Measurements from ENCODE around the gene BCKDK. TPM values are rescaled to one million over a fixed set of nuclear protein-coding genes. Genes with fewer than 3 reads are reported as not detected.

Gene BCKDK
- total and polyA plus RNA-seq, 2 of the 8 experiments (the other 6 are each of a cell fraction or from before 2014, with no cell fraction given): 49.6 to 77.1 TPM

DNA sequence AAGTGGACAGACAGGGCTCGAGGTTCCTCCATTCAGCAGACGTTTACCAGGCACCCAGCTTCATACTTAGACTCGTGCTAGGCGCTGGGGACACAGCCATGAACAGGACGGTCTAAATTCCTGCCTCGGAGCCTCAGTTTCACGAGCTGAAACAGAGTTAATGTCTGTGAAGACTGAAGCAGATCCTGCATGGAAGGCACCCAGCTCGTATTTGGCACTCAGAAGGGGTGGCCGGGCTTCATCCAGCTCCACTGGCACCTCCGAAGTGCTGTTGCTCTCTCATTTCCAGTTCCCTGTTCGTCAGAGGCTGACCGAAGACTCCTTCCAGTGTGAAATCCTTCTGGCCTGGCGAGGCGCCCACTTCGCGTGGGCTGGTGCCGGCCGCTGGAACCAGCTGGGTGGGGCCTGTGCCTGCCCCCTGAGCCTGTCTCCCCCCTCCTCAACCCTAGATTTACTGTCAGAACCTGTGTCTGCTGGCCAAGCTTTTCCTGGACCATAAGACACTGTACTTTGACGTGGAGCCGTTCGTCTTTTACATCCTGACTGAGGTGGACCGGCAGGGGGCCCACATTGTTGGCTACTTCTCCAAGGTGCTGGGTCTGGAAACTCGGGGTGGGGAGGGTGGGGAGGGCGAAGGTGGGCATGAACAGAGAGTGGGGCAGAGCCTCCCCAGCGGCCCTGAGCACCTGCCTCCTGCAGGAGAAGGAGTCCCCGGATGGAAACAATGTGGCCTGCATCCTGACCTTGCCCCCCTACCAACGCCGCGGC is 21.6 kb downstream of the BCKDK start:
- DNase-seq (ENCODE audit: low read depth in 1 of 2, low spot score in 2 of 2): no peak
- no peak for TF ChIP-seq EP300 (IDR thresholded peaks at IDR 0.05; ENCODE audit: borderline replicate concordance in 1 of 2, low read depth in 2 of 2, low read length in 2 of 2)
- TF ChIP-seq ZNF274 (IDR thresholded peaks at IDR 0.05; ENCODE audit: borderline replicate concordance, extremely low read depth, low read length): no peak
- TF ChIP-seq BCL11A (IDR thresholded peaks at IDR 0.05; ENCODE audit: low read depth in 2 of 2, low read length in 2 of 2): no peak
- TF ChIP-seq TBP (IDR thresholded peaks at IDR 0.05; ENCODE audit: low read depth, low read length): no peak
- TF ChIP-seq PHF8 (conservative IDR thresholded peaks at IDR 0.05; ENCODE audit: low read depth, low read length): no peak
- no peak for TF ChIP-seq SIRT6 (IDR thresholded peaks at IDR 0.05; ENCODE audit: low read length)
- TF ChIP-seq, protein P1, sequence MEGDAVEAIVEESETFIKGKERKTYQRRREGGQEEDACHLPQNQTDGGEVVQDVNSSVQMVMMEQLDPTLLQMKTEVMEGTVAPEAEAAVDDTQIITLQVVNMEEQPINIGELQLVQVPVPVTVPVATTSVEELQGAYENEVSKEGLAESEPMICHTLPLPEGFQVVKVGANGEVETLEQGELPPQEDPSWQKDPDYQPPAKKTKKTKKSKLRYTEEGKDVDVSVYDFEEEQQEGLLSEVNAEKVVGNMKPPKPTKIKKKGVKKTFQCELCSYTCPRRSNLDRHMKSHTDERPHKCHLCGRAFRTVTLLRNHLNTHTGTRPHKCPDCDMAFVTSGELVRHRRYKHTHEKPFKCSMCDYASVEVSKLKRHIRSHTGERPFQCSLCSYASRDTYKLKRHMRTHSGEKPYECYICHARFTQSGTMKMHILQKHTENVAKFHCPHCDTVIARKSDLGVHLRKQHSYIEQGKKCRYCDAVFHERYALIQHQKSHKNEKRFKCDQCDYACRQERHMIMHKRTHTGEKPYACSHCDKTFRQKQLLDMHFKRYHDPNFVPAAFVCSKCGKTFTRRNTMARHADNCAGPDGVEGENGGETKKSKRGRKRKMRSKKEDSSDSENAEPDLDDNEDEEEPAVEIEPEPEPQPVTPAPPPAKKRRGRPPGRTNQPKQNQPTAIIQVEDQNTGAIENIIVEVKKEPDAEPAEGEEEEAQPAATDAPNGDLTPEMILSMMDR (IDR thresholded peaks at IDR 0.05; ENCODE audit: control extremely low read depth in 1 of 3, insufficient read depth in 1 of 3, low read depth in 1 of 3, low read length in 3 of 3): no peak
- no peak for TF ChIP-seq BRCA1 (IDR thresholded peaks at IDR 0.05; ENCODE audit: low read depth, low read length)
- TF ChIP-seq SP1 (IDR thresholded peaks at IDR 0.05; ENCODE audit: low read depth, low read length): no peak

More for the DNA sequence above, 21.6 kb downstream of the BCKDK start:
- H2AK5ac ChIP-seq (ENCODE audit: low read depth, low read length): no peak overlapping the region
- ChIA-PET CTCF (ENCODE audit: partially characterized antibody) (interaction anchor here (1.7 kb wide), 1 partner anchor 13 kb away, joined by 6 read pairs; no protein-coding TSS in a partner anchor), POLR2A (ENCODE audit: partially characterized antibody) (interaction anchor here (0.6 to 34.9 kb wide), 8 partner anchors 7 to 58 kb away, joined by 3 to 713 read pairs (median 6); partner anchors contain the start of genes BCKDK, FUS, KAT8 and PRSS36)
- H2BK5ac ChIP-seq (ENCODE audit: low read depth, low read length): peak overlapping the region; percentile 66; the same call in 1 of the 2 replicates
- no peak overlapping the region for H3K23ac ChIP-seq (ENCODE audit: insufficient read length)
- no peak overlapping the region for H3K14ac ChIP-seq (ENCODE audit: insufficient read length)
- peaks cover 0 to 19% of the 10 kb centered on the region in 2 experiments; a peak in 2 of 4 replicates for H3K79me2 ChIP-seq (ENCODE audit: control insufficient read depth in 1 of 2, insufficient read depth in 2 of 2, low read length in 2 of 2)
- no peak overlapping the region for H4K5ac ChIP-seq (ENCODE audit: insufficient read length, low read depth, low read length)
- peaks cover 14 to 27% (median 19%) of the 10 kb centered on the region in 4 experiments for H3K36me3 ChIP-seq (ENCODE audit: control insufficient read depth in 2 of 4, insufficient read depth in 4 of 4, low read length in 3 of 4)
- no peak overlapping the region for H2BK12ac ChIP-seq (ENCODE audit: low read depth, low read length)
- no peak overlapping the region for H3K4me2 ChIP-seq (ENCODE audit: insufficient read depth in 1 of 2, low read depth in 2 of 2, low read length in 2 of 2)
- no peak overlapping the region for H4K91ac ChIP-seq (replicated peaks; ENCODE audit: insufficient read length, low read length)
- H2BK120ac ChIP-seq (replicated peaks; ENCODE audit: low read depth, low read length): no peak overlapping the region
- peaks cover 0 to 33% (median 27%) of the 10 kb centered on the region in 4 experiments; a peak in 6 of 7 replicates for H3K4me1 ChIP-seq (replicated peaks in 1 of 4; ENCODE audit: control insufficient read depth in 3 of 4, insufficient read depth in 4 of 4, low read length in 3 of 4)
- no peak overlapping the region for H2AFZ ChIP-seq (ENCODE audit: low read length)
- no peaks in the 10 kb centered on the region for H3K9me3 ChIP-seq (ENCODE audit: insufficient read depth in 2 of 2, low read depth in 1 of 2, low read length in 1 of 2)
- FAIRE-seq: no peak
- no peak overlapping the region; the same call in 1 of the 2 replicates for H4K8ac ChIP-seq (ENCODE audit: extremely low read depth, insufficient read depth, low read length)
- no peak overlapping the region for H3K18ac ChIP-seq (ENCODE audit: extremely low read depth, low read length)
- H3K4ac ChIP-seq (replicated peaks; ENCODE audit: insufficient read length, low read depth, low read length): no peak overlapping the region
- no peak overlapping the region for H3K4me3 ChIP-seq (ENCODE audit: extremely low read depth in 1 of 4, insufficient read depth in 2 of 4, low read depth in 3 of 4, low read length in 4 of 4)
- H2BK20ac ChIP-seq (ENCODE audit: low read length): no peak overlapping the region
- H2BK15ac ChIP-seq (ENCODE audit: low read length): peak overlapping the region; percentile 34; the same call in 1 of the 2 replicates
- peaks cover 6% of the 10 kb centered on the region for H3K23me2 ChIP-seq (ENCODE audit: low read depth, low read length)
- no peak overlapping the region for H3K9ac ChIP-seq (replicated peaks in 1 of 4; ENCODE audit: extremely low read depth in 1 of 4, low read depth in 3 of 4, low read length in 3 of 4)
- peaks cover 4 to 6% of the 10 kb centered on the region in 2 experiments for H4K20me1 ChIP-seq (replicated peaks in 1 of 2; ENCODE audit: control insufficient read depth in 1 of 2, insufficient read depth in 2 of 2, low read length in 2 of 2)
- WGBS, 2 experiments (ENCODE audit: extremely low coverage in 1 of 2, insufficient coverage in 1 of 2, insufficient read length in 1 of 2, insufficient replicate concordance in 2 of 2, low coverage in 1 of 2, low lambda C conversion rate in 2 of 2, missing lambda C conversion rate in 1 of 2): 88% methylated on average over 26 of the region's 29 CpGs; no CpG with 5 or more reads in 1 of the 2 experiments
- H3K27ac ChIP-seq (ENCODE audit: low read depth, low read length): peak overlapping the region; percentile 70; the same call in 1 of the 2 replicates
- H3K56ac ChIP-seq (replicated peaks; ENCODE audit: insufficient read length, low read depth, low read length): no peak overlapping the region
- H3K27me3 ChIP-seq (replicated peaks in 1 of 4; ENCODE audit: control insufficient read depth in 3 of 4, extremely low read depth in 1 of 4, insufficient read depth in 3 of 4, low read length in 3 of 4): no peaks in the 10 kb centered on the region
- H3K79me1 ChIP-seq (ENCODE audit: low read depth, low read length): peaks cover 4% of the 10 kb centered on the region
